Neuron (in vitro differentiated cells): ENCODE measurements around the gene MED16.
"Not testable (repeated sequence)": the region's sequence is repeated elsewhere in the genome, so short reads cannot be mapped to it uniquely, and the experiment has no call there.

Experiments used
- H2AFZ ChIP-seq: one replicate; pipeline ENCODE4 v1.6.1; 2013; ENCODE audit warnings: low read depth, mild to moderate bottlenecking, inconsistent platforms, low read length, moderate library complexity
- H3K27me3 ChIP-seq: one replicate; pipeline ENCODE4 v1.6.1; 2013; ENCODE audit warnings: low read length; ENCODE audit not compliant: insufficient read depth
- H3K36me3 ChIP-seq: one replicate; pipeline ENCODE4 v1.6.1; 2013; ENCODE audit warnings: low read length; ENCODE audit not compliant: insufficient read depth
- H3K4me1 ChIP-seq: one replicate; pipeline ENCODE4 v1.6.1; 2013; ENCODE audit warnings: low read length; ENCODE audit not compliant: insufficient read depth
- H3K4me3 ChIP-seq: 2 replicates; pipeline ENCODE4 v1.5.1; 2013; ENCODE audit warnings: mild to moderate bottlenecking, low read length, moderate library complexity
- H3K9me3 ChIP-seq: one replicate; pipeline ENCODE4 v1.6.1; 2013; ENCODE audit warnings: low read length

Gene MED16

GRCh38 chr19:862581-863314 is 30.2 kb downstream of the MED16 start:
- no peak overlapping the region for H2AFZ ChIP-seq
- H3K27me3 ChIP-seq, result peaks cover 2% of the 10 kb centered on the region
- H3K4me3 ChIP-seq, result no peak overlapping the region
- no peaks in the 10 kb centered on the region for H3K9me3 ChIP-seq
- peaks cover 2% of the 10 kb centered on the region for H3K4me1 ChIP-seq
- H3K36me3 ChIP-seq, result peaks cover 7% of the 10 kb centered on the region

- Histone ChIP-seq H3K27me3 (peaks cover 2% of the 10 kb centered on the region), H2AFZ (no peak overlapping the region), H3K36me3 (no peaks in the 10 kb centered on the region), H3K9me3 (no peaks in the 10 kb centered on the region), H3K4me3 (no peak overlapping the region), H3K4me1 (peaks cover 2% of the 10 kb centered on the region)
Observed at GRCh38 chr19:861756-862580, 31.0 kb downstream of the MED16 start.

- Histone ChIP-seq H3K4me3 (no peak overlapping the region), H3K4me1 (peaks cover 2% of the 10 kb centered on the region)
Observed at GRCh38 chr19:861141-861755, 31.7 kb downstream of the MED16 start.

GRCh38 chr19:858868-859843 is 33.8 kb downstream of the MED16 start, which contains the start of gene CFD:
CFD (plus strand) TSS chr19:859664; CDS start chr19:859690, 26 bp downstream.
- Histone ChIP-seq H3K36me3 (no peaks in the 10 kb centered on the region), H3K4me3 (peak within 1 kb of the TSS; percentile 26), H3K27me3 (peaks cover 2% of the 10 kb centered on the region), H3K9me3 (no peaks in the 10 kb centered on the region), H3K4me1 (peaks cover 2% of the 10 kb centered on the region), H2AFZ (no peak within 1 kb of the TSS)

More at GRCh38 chr19:861141-861755, 31.7 kb downstream of the MED16 start:
- H2AFZ ChIP-seq, result no peak overlapping the region
- no peaks in the 10 kb centered on the region for H3K36me3 ChIP-seq
- H3K9me3 ChIP-seq, result no peaks in the 10 kb centered on the region
- H3K27me3 ChIP-seq, result peaks cover 2% of the 10 kb centered on the region

- Histone ChIP-seq H3K27me3 (peaks cover 2% of the 10 kb centered on the region), H2AFZ (no peak overlapping the region), H3K4me3 (no peak overlapping the region), H3K4me1 (peaks cover 2% of the 10 kb centered on the region), H3K36me3 (no peaks in the 10 kb centered on the region), H3K9me3 (no peaks in the 10 kb centered on the region)
Observed at GRCh38 chr19:858284-858683, 34.7 kb downstream of the MED16 start.

GRCh38 chr19:855566-856120 is 37.3 kb downstream of the MED16 start:
- Histone ChIP-seq H3K9me3 (no peaks in the 10 kb centered on the region), H3K4me1 (peaks cover 2% of the 10 kb centered on the region), H3K27me3 (peaks cover 2% of the 10 kb centered on the region), H3K4me3 (no peak overlapping the region), H3K36me3 (no peaks in the 10 kb centered on the region), H2AFZ (no peak overlapping the region)

- H3K9me3 ChIP-seq, result no peaks in the 10 kb centered on the region
- peaks cover 2% of the 10 kb centered on the region for H3K27me3 ChIP-seq
- H3K4me1 ChIP-seq, result peaks cover 2% of the 10 kb centered on the region
- no peak overlapping the region for H2AFZ ChIP-seq
- no peaks in the 10 kb centered on the region for H3K36me3 ChIP-seq
- no peak overlapping the region for H3K4me3 ChIP-seq
Observed at GRCh38 chr19:855142-855541, 37.8 kb downstream of the MED16 start.

GRCh38 chr19:854549-854948 is 38.4 kb downstream of the MED16 start:
- Histone ChIP-seq H3K36me3 (no peaks in the 10 kb centered on the region), H3K4me1 (no peaks in the 10 kb centered on the region), H2AFZ (no peak overlapping the region), H3K9me3 (no peaks in the 10 kb centered on the region), H3K4me3 (no peak overlapping the region), H3K27me3 (no peaks in the 10 kb centered on the region)

GRCh38 chr19:853614-854220 is 39.3 kb downstream of the MED16 start:
- H3K27me3 ChIP-seq, H3K36me3 ChIP-seq, H3K9me3 ChIP-seq, H2AFZ ChIP-seq, H3K4me1 ChIP-seq, H3K4me3 ChIP-seq: not testable (repeated sequence)

GRCh38 chr19:853014-853585 is 39.9 kb downstream of the MED16 start:
- Histone ChIP-seq H3K4me3 (no peak overlapping the region), H3K27me3 (no peaks in the 10 kb centered on the region), H2AFZ (no peak overlapping the region), H3K36me3 (no peaks in the 10 kb centered on the region), H3K4me1 (no peaks in the 10 kb centered on the region), H3K9me3 (no peaks in the 10 kb centered on the region)

GRCh38 chr19:852136-853013 is 40.6 kb downstream of the MED16 start, which contains the start of gene ELANE:
ELANE (plus strand) TSS chr19:852303; CDS start chr19:852329, 26 bp downstream.
- H3K36me3 ChIP-seq, result no peaks in the 10 kb centered on the region
- no peaks in the 10 kb centered on the region for H3K9me3 ChIP-seq
- H3K27me3 ChIP-seq, result no peaks in the 10 kb centered on the region
- H3K4me3 ChIP-seq, result no peak within 1 kb of the TSS
- H3K4me1 ChIP-seq, result no peaks in the 10 kb centered on the region
- no peak within 1 kb of the TSS for H2AFZ ChIP-seq
